CD4-positive, alpha-beta T cell treated with Interleukin-10 for 1 hour (primary cell): ENCODE data around the gene FAM200C.

ENCODE experiments used
- DNase-seq: peaks from one replicate; pipeline ENCODE4 v3.0.0-alpha.2; 2020

The FAM200C gene

DNA sequence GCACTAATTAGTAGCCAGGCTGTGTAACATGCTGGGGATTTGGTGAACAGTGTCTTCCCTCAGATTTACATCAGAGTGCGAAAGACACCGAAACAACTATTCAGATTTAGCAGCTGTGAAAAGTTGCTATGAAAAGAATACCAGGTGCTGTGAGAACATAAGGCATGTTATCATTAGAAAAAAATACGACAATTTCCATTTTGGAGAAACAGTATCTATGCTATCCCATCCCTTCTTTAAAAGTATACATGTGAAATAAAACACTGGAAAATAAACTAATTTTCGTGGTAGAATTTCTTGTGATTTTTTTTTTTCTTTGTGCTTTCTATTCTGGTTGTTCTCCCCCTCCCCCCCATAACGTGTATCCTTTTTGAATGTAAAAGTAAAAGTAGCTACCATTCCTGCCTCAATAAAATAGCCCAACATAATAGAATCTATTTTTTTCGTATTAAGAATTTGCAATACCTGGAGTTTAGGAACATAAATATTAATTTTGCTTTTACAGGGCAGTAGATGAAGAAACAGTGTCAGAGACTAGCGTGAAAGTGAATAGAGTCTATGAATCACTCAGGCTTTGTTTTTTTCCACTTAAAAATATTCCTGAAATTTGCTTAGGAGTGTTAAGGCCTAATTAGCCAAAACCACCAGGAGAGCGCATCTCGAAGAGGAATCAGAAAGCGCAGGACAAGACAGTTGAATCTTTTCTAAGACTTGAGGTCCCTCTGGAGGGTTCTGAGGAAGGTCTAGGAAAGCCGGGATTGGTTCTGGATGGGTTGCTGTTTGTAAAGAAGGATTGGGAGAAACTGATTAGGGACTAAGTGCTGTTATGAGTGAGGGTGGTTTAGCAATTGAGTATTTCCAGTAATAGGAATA, 19.8 kb upstream of the FAM200C start:
- DNase-seq = no peak

DNA sequence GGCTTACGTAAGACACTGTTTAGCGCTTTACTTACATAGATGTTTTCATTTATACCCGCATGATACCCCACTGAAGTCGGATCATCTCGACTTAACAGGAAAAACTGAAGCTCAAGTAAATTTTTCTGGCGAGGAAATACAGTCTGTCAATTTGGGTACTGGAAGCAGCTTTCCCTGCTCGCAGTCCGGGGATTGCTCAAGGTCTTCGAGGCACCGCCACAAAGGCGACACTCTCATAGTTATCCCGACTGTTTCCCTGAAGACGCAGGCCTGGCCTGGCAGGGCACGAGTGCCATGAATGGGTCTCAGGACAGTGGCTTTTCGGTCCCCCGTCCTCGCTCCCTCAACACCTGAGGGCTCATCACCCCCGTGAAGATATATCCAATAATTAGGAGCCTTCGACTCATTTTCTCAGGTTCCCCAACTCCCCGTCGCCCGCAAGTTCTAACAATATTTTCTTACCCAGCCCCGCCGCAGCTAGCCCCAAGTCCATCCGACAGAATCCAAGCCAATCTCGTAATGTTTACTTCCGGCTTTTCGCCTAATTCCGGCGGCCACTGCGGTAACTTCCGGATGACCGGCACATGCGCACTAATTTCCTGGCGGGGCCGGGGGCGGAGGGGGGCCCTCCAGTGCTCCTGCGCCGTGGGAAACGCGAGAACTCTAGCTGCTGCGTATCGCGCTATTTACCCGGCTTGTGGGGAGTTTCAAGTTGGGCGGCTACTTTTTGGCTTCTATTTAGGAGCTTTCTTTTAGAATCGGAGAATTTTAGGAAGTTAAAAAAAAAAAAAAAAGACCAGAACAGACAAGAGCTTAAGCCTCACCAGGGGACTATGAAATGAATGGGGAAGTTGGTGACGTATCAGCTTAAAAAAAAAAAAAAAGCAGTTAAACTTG, 19.0 kb upstream of the FAM200C start, which contains the start of gene SLU7:
SLU7 (minus strand) TSS at position 521 of the 897 bp plus-strand sequence. CDS start 3,787 bp downstream, outside the sequence.
- DNase-seq = peak; percentile 95

DNA sequence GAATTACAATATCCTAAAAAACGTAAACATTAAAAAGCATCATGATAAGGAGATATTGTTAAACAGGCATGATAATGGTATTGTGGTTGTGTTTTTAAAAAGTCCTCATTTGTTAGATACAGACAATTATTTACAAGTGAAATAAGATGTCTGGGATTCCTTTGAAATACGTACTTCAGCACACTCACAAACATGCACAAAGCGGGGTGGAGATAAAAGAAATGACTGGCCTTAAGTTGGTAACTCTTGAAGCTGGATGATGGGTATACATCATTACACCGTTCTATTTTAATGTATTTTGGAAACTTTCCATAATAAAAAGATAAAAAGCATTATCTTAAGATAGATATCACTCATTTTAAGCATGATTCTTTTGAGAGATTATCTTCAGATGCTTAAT, 1.0 kb downstream of the FAM200C start:
- DNase-seq = no peak

DNA sequence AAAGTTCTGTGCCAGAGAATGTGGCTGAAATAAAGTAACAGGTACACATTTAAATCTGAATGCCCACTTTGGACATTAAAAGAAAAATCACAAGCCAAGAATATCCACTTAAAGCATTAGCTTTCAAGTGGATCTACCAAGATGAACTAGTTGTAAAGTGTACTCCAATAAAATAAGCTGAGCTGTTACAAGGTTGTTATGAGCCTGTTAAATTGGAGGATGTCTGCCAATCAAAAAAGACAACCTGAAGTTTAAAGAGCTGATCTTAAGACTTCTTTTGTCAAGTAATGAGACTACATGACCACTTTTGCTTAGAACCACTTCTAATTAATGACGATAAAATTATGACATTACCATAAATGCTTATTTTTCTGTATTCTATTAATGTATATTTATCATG, 2.4 kb downstream of the FAM200C start:
- DNase-seq = no peak

DNA sequence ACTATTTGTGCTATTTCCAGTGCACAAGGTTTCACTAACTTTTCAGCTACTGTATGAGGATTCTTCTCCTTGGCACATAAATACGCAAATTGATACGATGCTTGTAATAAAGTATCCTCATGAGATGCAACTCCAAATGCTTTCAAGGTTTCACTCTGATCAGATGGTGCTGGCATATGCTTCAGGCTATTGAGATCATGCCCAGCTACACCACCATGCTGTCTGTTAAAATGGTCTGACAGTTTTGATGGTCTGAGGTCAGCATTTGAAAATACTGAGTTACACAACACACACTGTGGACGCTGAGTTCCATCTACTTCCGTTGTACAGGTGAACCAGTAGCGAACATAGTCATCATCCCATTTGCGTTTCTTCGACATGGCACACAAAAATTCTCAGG, 4.7 kb downstream of the FAM200C start:
- no peak for DNase-seq

DNA sequence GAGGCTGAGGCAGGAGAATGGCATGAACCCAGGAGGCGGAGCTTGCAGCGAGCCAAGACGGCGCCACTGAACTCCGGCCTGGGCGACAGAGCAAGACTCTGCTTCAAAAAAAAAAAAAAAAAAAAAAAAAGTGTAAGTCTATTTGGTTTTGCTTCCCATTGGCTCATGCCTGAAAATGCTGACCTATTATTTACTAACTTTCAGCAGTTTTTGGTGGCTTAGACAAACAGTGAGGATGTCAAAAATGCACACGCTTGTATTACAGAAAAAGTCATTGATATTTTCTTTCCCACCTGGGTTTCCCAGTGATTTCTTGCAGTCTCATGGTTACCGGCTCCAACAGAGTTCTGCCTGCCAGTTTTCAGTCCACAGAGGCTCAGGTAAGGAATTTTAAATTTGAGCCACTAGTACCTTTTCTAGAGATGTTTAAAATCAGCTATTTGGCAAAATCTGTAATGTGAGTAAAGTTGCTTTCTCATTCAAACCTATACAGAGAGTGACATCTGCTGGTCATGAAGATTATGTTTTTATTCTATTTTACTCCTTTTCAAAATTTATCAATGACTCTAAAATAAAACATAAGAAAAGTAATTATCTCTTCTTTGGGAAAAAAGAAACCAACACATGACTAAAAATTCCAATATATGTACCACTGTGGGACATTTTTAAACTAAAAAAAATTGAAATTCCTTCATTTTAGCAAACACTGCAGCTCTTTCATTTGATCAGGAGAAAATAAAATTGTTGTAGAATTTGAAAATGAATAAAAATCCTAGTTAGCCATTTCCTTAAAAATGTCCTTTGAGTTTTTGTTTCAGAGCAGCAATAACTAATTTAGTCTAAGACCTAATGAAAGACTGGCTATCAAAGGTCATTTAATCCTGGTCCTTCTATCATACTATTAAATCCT, 8.8 kb downstream of the FAM200C start:
- DNase-seq = peak; percentile 23

DNA sequence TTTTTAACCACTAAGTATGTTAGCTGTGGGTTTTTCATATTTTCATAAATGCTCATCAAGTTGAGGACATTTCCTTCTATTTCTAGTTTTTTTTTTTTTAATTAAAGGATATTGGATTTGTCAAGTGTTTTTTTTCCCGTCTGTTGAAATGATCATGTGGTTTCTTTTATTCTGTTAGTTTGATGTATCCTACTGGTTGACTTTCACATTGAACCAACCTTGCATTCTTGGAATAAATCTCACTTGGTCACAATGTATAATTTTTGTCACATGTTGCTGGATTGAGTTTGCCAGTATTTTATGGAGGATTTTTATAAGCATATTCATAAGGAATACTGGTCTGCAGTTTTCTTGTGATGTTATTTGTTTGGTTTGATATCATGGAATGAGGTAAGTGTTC, 12.4 kb downstream of the FAM200C start:
- DNase-seq = no peak

DNA sequence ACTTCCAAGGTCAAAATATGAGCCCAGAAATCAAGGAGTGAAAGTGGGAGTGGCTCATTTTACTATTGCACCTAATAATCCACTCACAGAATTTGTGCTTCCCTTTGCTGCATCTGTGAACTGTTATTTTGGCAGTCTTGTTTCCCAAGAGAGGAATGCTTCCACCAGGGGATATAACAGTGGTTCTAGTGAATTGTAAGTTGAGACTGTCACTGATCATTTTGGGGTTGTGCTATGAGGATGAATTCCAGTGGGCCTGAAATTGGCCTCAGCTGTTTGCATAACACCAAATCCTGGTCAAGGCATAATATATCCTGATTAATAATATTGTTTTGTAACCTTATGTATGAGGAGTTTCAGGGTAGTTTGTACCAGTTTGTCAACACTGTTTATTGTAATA, 14.4 kb downstream of the FAM200C start:
- DNase-seq = no peak

DNA sequence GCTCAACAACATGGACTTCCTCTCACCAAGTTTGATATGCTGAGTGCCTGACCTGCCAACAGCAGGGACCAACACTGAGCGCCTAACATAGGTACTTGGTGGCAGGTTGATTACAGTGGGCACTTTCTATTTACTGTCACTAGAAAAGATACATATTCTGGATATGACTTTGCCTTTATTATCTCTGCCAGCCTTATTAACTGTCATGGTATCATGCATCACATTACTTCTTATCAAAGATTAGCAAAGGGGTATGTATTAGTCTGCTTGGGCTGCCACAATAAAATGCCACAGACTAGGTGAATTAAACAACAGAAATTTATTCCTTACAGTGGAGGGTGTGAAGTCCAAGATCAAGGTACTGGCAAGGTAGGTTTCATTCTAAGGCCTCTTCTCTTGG, 15.2 kb downstream of the FAM200C start:
- DNase-seq = no peak

DNA sequence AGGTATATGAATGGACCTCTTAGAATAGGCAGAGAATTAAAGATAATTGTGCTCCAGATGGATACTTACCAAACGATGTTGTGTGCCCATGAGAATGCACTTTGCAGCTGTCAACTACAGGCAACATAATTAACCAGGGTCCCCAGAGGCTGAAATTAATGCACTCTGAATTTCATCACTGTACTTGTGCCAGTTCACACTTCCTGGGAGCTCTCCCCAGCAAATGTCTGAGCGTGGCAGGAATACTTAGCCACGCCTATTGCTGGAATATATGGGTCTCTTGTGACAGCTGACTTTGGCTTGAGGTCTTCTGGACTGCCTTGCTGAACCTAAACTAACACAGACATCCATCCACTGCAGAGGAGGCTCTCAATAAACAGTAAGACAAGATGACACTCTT, 17.5 kb downstream of the FAM200C start:
- no peak for DNase-seq

DNA sequence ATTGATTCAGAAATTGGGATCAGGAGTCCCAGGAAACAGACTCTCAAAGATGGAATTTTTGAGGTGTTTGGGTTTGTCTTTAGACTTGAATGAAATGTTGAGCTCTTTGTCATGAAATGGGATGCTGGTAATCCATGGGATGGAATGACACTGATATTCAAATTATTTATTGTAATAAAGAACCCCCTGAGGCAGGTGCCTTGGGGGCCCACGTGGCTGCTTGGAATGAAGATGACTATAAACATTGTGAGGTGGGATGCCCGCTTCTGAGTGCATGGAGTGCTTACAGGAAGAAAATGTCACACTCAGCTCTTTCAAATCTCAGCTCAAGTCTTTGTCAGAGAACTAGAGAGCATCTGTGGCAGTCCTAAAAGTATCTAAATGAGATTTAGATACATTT, 19.8 kb downstream of the FAM200C start:
- DNase-seq = no peak

DNA sequence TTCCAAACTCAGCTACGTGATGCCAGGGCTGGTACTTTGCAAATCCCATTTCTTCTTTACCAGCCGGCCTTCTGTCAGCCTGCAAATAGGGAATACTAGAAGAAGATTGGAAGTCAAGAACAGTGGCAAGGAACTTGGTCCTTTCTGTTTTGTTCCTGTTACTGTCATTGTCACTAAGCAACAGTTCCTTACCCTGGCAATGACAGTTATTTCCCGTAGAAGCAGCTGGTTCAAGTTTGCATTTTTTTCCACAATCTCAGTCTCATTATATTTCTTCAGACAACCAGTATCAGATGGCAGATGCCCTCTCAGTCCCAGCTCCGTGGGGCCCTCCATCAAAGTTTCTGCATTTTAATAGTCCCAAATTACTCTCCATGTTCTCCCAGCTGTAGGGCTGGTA, 20.3 kb downstream of the FAM200C start:
- DNase-seq = no peak

DNA sequence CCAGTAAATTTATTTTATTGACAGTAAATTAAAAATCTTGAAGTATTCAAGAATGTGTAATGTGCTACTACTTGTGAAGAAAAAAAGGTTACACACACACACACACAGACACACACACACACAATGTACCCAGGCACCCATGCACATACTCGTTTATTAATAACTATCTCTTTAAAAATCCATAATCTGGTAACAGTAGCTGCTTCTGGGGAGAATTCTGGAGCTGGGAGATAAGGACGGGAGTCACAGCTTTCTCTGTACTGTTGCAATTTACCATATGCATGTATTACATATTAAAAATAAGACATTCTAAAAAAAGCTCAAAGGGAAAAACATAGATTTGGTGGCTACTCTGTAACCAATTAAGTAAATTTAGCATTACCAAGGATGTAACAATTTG, 21.5 kb downstream of the FAM200C start:
- no peak for DNase-seq

DNA sequence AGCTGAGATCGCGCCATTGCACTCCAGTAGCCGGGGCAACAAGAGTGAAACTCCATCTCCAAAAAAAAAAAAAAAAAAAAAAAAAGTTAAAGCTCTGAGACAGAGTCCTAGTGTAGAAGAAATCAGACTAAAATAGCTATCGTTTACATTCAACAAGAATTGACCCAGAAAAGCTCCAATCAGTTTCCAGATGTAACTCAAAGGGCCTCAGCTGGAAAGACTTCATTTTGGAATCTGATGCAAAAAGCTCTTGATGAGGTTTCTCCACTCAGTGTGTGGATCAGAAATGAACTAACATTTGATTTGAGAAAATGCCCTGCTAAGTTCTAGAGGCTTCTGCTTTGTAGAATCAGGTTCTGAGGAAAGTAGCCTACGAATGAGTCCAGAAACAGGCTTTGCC, 22.2 kb downstream of the FAM200C start:
- no peak for DNase-seq

DNA sequence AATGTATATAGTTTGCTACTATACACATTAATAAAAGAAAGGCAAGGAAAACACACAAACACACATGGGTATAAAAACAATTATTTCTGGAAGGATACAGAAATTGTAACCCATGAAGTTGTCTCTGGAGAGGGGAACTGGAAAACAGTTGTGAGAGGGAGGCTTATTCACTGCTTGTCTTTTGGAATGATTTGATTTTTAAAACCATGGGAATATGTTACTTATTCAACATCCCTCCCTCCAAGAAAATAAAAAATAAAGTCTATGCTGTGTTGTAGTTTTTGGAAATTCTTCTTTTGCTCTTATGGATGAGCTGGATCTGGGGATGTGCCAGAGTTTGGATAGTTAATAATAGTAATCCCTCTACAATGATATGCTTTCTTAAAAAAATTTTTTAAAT, 23.4 kb downstream of the FAM200C start:
- DNase-seq = no peak

DNA sequence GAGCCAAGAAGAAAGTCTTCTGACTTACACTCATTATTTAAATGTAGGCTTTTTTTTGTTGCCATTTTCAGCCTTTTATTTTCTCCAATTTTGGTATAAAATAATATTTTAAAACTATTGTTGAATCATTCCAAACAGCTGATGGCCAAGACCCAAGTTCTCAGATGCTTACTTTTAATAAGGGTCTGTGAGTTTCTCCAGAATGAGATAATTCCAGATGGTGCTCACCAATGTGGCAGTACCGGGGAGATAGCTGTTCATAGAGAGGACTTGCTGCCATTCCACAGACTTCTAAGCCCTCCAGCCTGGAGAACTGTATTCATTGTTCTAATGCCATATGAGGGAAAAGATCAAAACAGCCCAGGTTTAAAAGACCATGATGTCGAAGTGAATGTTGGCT, 24.2 kb downstream of the FAM200C start:
- no peak for DNase-seq

DNA sequence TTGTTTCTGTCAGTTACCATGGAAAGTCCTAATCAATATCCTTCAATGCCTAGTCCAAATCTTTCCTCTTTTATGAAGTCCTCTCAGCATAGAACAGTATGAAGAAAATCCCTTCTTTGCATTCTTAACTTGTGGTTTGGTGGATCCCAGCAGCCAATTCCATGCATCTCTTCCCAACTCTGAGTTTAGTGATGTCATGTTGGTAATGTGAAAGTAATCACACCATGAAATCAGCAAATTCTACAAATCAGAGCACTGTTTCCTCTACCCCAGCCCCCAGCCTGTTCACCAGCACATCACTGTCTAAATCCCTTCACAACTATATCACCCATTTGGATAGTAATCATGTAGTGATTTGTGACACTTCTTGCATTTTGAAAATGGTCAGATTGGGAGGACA, 24.7 kb downstream of the FAM200C start:
- no peak for DNase-seq

DNA sequence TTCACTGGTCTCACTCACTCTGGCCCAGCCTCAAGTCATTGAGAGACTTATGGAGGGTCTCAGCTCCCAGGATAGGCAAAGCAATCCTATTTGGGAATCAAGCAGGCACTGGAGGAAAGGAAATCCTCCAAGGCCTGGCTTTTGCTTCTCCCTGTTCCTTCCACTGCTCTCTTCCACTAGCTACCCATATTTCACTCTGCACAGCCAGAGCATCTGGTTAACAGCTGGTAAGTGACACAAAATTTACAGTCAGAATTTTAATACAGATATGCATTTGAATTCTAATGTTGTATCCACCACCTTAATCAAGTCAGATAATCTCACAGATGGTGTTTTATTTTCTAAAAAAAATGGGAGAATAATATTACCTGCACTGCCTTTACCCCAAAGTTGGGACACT, 28.6 kb downstream of the FAM200C start:
- DNase-seq = no peak

DNA sequence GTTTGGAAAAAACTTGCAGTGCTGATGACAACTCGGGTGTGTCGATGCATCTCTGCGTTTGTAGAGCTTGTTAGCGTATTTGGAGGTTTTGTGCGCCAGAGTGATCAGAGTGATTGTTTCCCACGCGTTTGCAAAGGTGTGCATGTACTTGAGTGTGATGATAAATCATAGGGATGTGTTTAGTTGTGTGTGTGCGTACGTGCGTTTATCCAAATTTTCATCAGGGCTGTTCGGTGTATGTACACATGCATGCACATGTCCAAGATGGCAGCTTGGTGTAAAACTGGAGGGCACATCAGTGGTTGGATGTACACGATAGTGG, 29.2 kb downstream of the FAM200C start:
- no peak for DNase-seq

DNA sequence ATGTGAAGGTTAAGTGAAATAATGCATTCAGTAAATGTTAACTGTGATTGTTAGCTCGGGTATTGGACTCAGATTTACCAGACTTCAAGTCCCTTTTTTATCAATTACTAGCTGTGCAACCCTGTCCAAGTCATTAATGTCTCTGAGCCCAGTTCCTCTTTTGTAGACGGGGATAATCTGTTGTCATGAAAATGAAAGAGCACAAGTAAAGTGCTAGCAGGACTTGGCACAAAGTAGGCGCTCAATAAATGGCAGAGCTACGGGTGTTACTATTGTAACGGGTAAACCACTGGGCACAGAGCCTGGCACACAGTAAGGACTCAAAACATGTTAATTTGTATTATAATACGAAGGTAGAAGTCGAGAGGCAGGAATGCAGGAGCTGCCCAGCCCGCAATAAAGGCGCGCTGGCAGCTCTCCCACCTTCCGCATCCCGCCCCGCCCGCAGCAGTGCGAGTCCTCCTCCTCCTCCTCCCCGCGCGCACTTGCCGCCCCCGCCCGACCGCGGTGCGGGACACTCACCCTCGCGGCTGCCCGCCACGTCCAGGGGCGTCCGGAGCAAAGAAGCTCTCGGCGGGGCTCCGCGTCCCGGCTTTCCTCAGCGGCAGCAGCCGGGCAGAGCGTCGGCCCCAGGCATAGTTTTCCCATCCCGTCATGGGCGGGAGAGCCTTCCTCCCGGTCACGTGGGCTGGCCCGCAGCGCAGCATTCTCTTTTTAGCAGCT, 29.7 kb downstream of the FAM200C start, which contains the start of gene C1QTNF2:
C1QTNF2 (minus strand) TSS at position 637 of the 723 bp plus-strand sequence. CDS start 15,615 bp downstream, outside the sequence.
- DNase-seq = no peak

DNA sequence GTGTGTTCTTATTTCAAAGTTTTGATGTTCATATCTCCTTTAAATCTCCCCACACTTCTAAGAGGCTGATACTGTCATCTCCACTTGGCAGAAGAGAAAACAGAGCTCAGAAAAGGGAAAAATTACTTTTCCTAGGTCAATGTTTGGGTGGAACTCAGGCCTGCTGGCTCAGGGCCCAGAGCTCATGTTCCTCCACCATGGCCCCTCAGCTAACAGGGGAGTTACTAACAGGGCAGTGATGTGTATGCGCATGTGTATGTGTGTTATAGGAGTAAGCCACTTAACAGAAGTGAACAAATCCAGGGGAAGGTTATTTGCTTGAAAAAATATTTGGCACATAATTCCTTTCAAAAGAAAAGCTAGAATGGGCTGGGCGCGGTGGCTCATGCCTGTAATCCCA, 32.0 kb downstream of the FAM200C start:
- DNase-seq = no peak

DNA sequence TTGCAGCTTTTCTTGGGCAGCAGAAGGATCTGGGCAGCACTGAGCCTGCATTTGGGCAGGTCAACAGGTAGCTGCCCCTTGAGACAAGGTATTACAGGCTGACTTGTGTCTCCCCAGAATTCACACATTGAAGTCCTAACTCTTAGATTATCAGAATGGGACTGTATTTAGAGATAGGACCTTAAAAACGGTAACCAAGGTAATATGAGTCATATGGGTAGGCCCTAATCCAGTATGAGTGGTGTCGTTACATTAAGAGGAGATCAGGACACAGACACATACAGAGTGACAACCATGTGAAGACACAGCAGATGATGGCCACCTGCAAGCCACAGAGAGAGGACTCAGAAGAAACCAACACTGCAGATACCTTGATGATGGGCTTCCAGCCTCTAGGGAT, 32.6 kb downstream of the FAM200C start:
- DNase-seq = no peak
